GM18861 (cell line): ENCODE data around the gene ATP1A2.

Source experiments
- ATAC-seq: cut with Tn5 transposase; IDR thresholded peaks from one replicate; pipeline ENCODE4 v1.9.1; 2021; ENCODE audit not compliant: unreplicated experiment

ATP1A2 gene

DNA sequence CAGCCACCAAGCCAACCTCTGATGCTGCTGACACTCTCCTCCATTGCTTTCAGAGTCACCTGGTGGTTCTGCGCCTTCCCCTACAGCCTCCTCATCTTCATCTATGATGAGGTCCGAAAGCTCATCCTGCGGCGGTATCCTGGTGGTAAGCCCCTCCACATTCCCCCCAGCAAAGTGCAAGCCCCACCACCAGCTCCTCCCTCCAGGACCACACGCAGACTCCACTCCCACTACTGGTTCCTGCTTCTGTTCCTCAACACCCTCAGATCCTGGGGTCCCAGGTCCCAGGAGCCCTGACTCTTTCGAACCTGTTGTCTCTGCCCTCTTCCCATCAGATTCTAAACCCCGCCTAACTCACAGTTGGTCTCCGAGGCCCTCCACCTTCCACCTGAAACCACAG is 24.3 kb downstream of the ATP1A2 start:
- ATAC-seq: no peak

GRCh38 chr1:160143695-160144094 is 28.1 kb downstream of the ATP1A2 start:
- ATAC-seq: no peak

DNA sequence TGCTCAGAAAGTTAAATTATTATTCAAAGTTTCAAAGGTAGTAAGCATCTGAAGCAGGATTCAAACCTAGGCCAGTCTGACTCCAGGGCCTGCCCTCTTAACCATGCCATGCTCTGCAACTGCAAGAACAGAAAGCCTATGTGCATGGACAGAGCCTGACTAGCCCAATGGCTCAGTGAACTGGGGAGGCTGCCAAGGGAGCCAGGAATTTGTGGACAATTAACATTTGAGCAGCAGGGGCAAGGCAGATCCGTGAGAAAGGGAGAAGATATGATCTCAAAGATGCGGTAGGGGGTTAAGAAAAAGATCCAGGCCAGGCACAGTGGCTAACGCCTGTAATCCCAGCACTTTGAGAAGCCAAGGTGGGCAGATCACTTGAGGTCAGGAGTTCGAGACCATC is 29.4 kb downstream of the ATP1A2 start:
- ATAC-seq: no peak

- no peak for ATAC-seq
Measured at GRCh38 chr1:160146107-160146506, 30.5 kb downstream of the ATP1A2 start.

DNA sequence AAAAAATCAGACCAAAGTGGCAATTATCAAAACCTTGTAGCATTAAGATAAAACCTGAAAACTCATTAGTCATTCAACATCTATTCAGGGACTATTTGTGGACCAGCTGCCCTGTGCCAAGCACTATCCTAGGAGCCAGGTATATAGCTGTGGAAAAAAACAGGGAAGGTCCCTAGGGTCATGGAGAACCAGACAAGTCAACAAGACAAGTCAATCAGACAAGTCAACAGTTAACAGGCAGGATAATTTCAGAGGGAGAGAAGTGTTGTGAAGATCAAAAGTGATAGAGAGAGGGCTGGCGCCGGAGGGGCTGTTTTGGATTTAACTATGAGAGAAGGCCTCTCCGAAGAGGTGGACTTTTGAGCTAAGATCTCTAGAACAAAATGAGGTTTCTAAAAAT is 32.6 kb downstream of the ATP1A2 start:
- no peak for ATAC-seq

DNA sequence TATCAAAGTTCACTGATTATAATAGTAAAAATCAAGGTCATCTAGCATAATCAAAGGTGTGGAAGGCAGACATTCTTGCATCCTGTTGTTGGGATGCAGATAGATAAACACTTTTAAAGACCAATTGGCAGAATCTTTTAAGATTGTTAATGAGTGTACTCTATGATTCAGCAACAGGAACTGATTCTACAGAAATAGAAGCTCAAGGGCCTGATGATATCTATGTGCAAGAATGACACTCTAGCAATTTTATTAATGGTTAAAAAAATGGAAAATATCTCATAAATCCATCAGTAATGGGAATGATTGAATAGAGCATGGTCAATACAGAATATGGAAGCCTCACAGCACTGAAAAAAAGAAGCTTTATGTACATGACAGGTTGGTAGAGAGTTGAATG is 33.7 kb downstream of the ATP1A2 start:
- ATAC-seq: no peak

GRCh38 chr1:160149716-160150115 is 34.2 kb downstream of the ATP1A2 start:
- no peak for ATAC-seq

- no peak for ATAC-seq
Measured at GRCh38 chr1:160151303-160151702, 35.7 kb downstream of the ATP1A2 start, which contains the start of gene ATP1A4. Gene ATP1A4, plus strand, starts transcription at chr1:160151603. Its CDS starts 438 bp downstream, at chr1:160152041.

DNA sequence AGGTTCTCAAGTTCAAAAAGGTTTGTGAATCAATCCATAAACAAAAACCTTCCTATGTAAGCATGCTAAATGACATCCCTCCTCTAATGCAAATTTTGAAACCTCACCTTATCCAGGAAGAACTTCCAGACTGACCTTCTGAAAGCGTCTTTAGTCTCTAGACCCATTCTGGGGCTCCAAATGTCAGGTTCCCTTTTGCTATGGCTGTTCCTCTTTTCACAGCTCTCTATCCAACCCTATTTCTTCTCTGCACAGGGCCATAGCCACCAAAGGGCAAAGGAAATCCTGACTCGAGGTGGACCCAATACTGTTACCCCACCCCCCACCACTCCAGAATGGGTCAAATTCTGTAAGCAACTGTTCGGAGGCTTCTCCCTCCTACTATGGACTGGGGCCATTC is 39.2 kb downstream of the ATP1A2 start:
- no peak for ATAC-seq

DNA sequence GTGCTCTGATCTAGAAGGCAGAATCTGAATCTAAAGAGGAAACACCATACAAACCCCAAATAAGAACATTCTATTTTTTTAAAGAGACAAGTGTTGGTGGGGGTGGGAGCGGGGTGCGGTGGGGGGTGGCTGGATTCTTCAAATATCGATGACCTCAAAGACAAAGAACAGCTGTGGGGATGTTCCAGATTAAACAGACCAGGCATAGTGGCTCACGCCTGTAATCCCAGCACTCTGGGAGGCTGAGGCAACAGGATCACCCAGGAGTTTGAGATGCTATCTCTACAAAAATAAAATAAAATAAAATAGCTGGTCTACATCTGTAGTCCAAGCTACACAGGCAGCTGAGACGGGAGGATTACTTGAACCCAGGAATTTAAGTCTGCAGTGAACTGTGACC is 40.8 kb downstream of the ATP1A2 start:
- ATAC-seq: no peak

DNA sequence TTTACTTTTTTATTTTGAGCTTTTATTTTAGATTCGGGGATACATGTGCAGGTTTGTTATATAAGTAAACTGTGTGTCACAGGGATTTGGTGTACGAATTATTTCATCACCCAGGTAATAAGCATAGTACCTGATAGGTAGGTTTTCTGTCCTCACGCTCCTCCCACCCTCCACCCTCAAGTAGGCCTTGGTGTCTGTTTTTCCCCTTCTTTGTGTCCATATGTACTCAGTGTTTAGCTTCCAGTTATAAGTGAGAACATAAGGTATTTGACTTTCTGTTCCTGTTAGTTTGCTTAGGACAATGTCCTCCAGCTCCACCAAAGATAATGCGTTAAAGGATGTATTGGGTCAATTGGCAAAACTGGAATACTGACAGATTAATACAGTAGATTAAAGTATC is 41.6 kb downstream of the ATP1A2 start:
- no peak for ATAC-seq

DNA sequence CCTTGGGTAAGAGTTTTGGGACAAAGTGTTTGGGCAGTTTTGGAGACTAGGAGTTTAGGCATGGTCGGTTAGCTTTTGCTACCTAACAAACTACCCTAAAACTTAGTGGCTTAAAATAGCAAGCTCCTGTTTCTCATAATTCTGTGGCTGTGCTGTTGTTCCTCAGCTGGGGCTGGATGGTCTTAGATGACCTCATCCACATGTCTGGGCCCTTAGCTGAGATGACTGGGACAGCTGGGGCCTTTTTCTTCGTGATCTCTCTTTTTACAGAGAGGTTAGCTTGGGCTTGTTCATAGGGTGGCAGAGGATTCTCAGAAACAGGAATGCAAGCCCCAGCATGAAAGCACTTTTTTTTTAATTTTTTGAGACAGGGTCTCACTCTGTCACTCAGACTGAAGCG is 42.5 kb downstream of the ATP1A2 start:
- ATAC-seq: no peak

DNA sequence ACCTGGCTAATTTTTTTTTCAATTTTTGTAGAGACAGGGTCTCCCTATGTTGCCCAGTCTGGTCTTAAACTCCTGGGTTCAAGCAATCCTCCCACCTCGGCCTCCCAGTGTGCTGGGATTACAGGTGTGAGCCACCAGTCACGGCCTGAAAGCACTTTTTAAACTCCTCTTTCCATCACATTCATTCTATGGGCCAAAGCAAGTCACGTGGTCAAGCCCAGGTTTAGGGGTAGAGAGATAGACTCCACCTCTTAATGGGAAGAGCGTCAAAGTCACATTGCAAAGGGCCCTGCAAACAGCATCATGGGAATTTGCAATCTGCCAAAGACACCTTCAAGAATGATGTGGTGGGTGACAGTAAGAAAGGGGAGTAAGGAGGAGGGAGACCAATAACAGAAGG is 43.0 kb downstream of the ATP1A2 start:
- no peak for ATAC-seq

DNA sequence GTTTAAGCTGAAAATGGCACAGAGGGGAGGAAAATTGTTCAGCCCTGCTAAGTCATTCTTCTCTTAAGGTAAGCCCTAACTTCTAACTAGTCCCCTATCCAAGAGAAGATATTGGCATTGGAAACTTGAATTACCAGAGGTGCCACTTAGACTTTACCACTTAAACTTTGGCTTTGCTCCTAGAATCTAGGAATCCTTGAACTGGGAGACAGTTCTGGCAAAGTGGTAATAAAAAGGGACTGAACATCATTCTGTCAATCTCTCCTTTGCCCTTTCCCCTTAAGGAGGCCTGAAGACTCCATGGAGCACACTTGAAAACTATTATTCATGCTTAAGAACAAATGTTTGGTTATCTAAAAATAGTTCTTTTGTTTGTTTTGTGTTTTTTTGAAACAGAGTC is 44.3 kb downstream of the ATP1A2 start:
- ATAC-seq: no peak

GRCh38 chr1:160161965-160162705 is 46.6 kb downstream of the ATP1A2 start:
- no peak for ATAC-seq

GRCh38 chr1:160162931-160163330 is 47.4 kb downstream of the ATP1A2 start:
- no peak for ATAC-seq

DNA sequence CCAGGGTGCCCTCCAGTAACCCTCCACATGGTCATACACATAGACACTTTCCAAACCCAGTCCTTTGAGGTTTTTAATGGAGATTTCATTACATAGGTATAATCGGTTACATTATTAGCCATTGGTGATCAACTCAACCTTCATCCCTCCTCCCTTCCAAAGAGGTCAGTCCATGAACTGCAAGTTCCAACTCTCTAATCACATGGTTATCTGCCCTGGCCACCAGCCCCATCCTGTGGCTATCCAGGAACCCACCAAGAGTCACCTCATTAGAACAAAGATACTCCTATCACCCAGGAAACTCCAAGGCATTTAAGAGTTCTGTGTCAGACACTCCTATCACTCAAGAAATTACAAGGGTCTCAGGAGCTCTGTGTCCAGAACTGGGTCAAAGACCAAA is 48.1 kb downstream of the ATP1A2 start:
- no peak for ATAC-seq

DNA sequence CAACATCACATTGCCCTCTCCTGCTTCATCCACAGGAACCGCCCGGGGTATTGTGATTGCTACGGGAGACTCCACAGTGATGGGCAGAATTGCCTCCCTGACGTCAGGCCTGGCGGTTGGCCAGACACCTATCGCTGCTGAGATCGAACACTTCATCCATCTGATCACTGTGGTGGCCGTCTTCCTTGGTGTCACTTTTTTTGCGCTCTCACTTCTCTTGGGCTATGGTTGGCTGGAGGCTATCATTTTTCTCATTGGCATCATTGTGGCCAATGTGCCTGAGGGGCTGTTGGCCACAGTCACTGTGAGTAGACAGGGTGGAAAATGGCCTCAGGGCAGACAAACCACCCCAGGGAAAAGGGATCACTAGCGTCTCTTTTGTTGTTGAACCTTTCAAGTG is 48.6 kb downstream of the ATP1A2 start:
- no peak for ATAC-seq

DNA sequence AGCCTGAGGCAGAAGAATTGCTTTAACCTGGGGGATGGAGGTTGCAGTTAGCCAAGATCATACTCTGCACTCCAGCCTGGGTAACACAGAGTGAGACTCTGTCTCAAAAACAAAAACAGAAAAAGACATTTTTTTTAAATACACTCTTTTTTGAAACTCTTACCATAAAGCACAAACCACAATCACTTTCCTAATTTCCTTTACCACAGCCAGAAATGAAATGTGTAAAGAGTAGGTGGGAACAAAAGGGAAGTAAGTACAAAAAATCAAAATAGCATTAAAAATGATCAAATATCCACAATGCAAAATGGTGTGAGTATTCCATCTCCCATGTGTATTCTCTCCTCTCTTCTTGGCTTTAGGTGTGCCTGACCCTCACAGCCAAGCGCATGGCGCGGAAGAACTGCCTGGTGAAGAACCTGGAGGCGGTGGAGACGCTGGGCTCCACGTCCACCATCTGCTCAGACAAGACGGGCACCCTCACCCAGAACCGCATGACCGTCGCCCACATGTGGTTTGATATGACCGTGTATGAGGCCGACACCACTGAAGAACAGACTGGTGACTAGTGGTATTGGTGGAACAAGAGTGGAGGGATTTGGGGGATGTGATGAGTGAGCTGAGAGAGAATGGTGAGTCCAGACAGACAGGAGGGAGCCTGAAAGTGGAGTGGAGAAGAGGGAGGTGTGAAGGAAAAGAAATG is 50.8 kb downstream of the ATP1A2 start:
- ATAC-seq: no peak

GRCh38 chr1:160167056-160167455 is 51.5 kb downstream of the ATP1A2 start:
- no peak for ATAC-seq

GRCh38 chr1:160167580-160167979 is 52.0 kb downstream of the ATP1A2 start:
- no peak for ATAC-seq

- no peak for ATAC-seq
Measured at GRCh38 chr1:160168016-160168415, 52.5 kb downstream of the ATP1A2 start.
